NT2/D1 (cell line): Measurements from ENCODE around the gene SLC15A3.

Experiments
- YY1 ChIP-seq: IDR thresholded peaks from 2 replicates; pipeline ENCODE4 v1.6.1; 2011; ENCODE audit not compliant: insufficient read length, insufficient read depth
- ZNF274 ChIP-seq: IDR thresholded peaks from 2 replicates; pipeline ENCODE4 v1.6.1; 2011; ENCODE audit warnings: mild to moderate bottlenecking, low read depth, low read length

DNA sequence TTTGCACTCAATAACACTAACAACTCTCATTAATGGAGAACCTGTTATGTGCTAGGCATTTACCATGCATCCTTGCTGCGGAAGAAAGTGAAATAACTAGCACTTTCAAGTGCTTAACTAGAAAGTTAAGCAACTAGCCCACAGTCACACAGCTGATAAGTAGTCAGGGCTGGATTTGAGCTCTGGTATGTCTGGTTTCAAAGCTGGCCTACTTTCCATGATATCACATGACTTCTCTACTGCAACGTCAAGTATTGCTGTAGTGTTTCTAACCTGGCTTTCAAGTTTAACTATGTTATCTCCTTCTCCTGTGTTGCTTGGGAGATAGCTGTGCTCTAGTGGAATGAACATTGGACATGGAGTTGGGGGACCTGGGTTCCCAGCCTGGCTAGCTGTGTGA lies 12.1 kb downstream of the SLC15A3 start:
- TF ChIP-seq ZNF274 (no peak), YY1 (no peak)
